Fibroblast of the aortic adventitia (primary cell): ENCODE measurements around the gene SGCE. TPM values are rescaled to one million over a fixed set of nuclear protein-coding genes. Genes with fewer than 3 reads are reported as not detected.

ENCODE experiments used
- DNase-seq: peaks from one replicate; pipeline ENCODE4 v3.0.0-alpha.2; 2010; ENCODE audit warnings: low read depth
- H3K4me3 ChIP-seq: 2 replicates; pipeline ENCODE4 v1.5.1; 2011; ENCODE audit warnings: low read depth, mild to moderate bottlenecking, control low read depth, low read length, moderate library complexity
- CTCF ChIP-seq: IDR thresholded peaks from 2 replicates; pipeline ENCODE4 v1.5.1; 2011; ENCODE audit warnings: mild to moderate bottlenecking, low read length, control low read depth, inconsistent platforms; ENCODE audit not compliant: insufficient read depth
- total RNA-seq: library from RNA; depleted of rRNA; stranded (reverse); fragments of >200 nt; gene quantifications from 2 replicates; pipeline ENCODE4 v1.2.3, GENCODE V29; 2012; ENCODE audit warnings: low replicate concordance

The SGCE gene
- total RNA-seq, 1 donor = 100 TPM

GRCh38 chr7:94669773-94670495, 14.0 kb upstream of the SGCE start:
- no peak overlapping the region for H3K4me3 ChIP-seq
- TF ChIP-seq CTCF = no peak
- DNase-seq = no peak

- DNase-seq = no peak
- TF ChIP-seq CTCF = no peak
- H3K4me3 ChIP-seq = no peak overlapping the region
Measured at GRCh38 chr7:94666879-94667587, 11.1 kb upstream of the SGCE start.

GRCh38 chr7:94665426-94665825, 9.5 kb upstream of the SGCE start:
- DNase-seq = no peak
- no peak overlapping the region for H3K4me3 ChIP-seq
- no peak for TF ChIP-seq CTCF

GRCh38 chr7:94664023-94664422, 8.1 kb upstream of the SGCE start:
- DNase-seq = no peak
- TF ChIP-seq CTCF = no peak
- H3K4me3 ChIP-seq = no peak overlapping the region

- TF ChIP-seq CTCF = no peak
- DNase-seq = no peak
- H3K4me3 ChIP-seq = no peak overlapping the region
Measured at GRCh38 chr7:94662548-94662947, 6.6 kb upstream of the SGCE start.

GRCh38 chr7:94660006-94660405, 4.1 kb upstream of the SGCE start:
- no peak for TF ChIP-seq CTCF
- no peak for DNase-seq
- no peak overlapping the region for H3K4me3 ChIP-seq

- no peak for TF ChIP-seq CTCF
- no peak for DNase-seq
- no peak overlapping the region for H3K4me3 ChIP-seq
Measured at GRCh38 chr7:94658826-94659225, 2.9 kb upstream of the SGCE start.
